HepG2 (cell line): Measurements from ENCODE around the gene ZNF584. TPM values are rescaled to one million over a fixed set of nuclear protein-coding genes. Genes with fewer than 3 reads are reported as not detected.
A peak's percentile ranks its signal among the peaks of the same experiment; 100 is the strongest.

Experiments
- CHD4 ChIP-seq: fragments of 200-600 bp; sonication (generic); IDR thresholded peaks from 2 replicates; pipeline ENCODE4 v1.7.0; 2017; ENCODE audit warnings: mild to moderate bottlenecking, low read length, borderline replicate concordance
- EP300 ChIP-seq, 3 experiments: sonication (generic) in 1 of 3; formaldehyde crosslinking in 1 of 3; IDR thresholded peaks; 2 replicates each; pipeline versions ENCODE4 v1.5.1 to v1.6.1; 2011 to 2020; ENCODE audit warnings: low read depth in 2 of 3, low read length in 2 of 3, borderline replicate concordance in 1 of 3, improper control_type of control experiment in 1 of 3, mild to moderate bottlenecking in 1 of 3, missing genetic modification reagents in 1 of 3, moderate library complexity in 1 of 3
- GATAD2A ChIP-seq: IDR thresholded peaks from 2 replicates; pipeline ENCODE4 v1.6.1; 2016
- HOXD1 ChIP-seq: sonication (generic); formaldehyde crosslinking; IDR thresholded peaks from 2 replicates; pipeline ENCODE4 v1.5.0; 2020; ENCODE audit warnings: missing genetic modification reagents
- MBD4 ChIP-seq: IDR thresholded peaks from 2 replicates; pipeline ENCODE4 v1.6.1; 2012; ENCODE audit warnings: low read length, inconsistent platforms, borderline replicate concordance
- NFKBIZ ChIP-seq: IDR thresholded peaks from 2 replicates; pipeline ENCODE4 v1.6.1; 2018; ENCODE audit warnings: missing genetic modification reagents, missing compliant biosample characterization
- ONECUT2 ChIP-seq: sonication (generic); formaldehyde crosslinking; IDR thresholded peaks from 2 replicates; pipeline ENCODE4 v1.4.0; 2020; ENCODE audit warnings: missing genetic modification reagents
- REST ChIP-seq, 2 experiments: IDR thresholded peaks; 2 replicates each; pipeline ENCODE4 v1.6.1; 2011 to 2012; ENCODE audit warnings: low read length in 2 of 2, borderline replicate concordance in 1 of 2, low read depth in 1 of 2, mild to moderate bottlenecking in 1 of 2, moderate library complexity in 1 of 2
- SMAD9 ChIP-seq: sonication (generic); formaldehyde crosslinking; IDR thresholded peaks from 2 replicates; pipeline ENCODE4 v1.5.1; 2020; ENCODE audit warnings: mild to moderate bottlenecking, missing genetic modification reagents
- TFDP1 ChIP-seq: IDR thresholded peaks from 2 replicates; pipeline ENCODE4 v1.6.1; 2016; ENCODE audit warnings: missing compliant biosample characterization, missing genetic modification reagents, borderline replicate concordance
- THAP8 ChIP-seq: sonication (generic); formaldehyde crosslinking; IDR thresholded peaks from 2 replicates; pipeline ENCODE4 v1.5.1; 2020; ENCODE audit warnings: missing genetic modification reagents, mild to moderate bottlenecking, borderline replicate concordance
- THYN1 ChIP-seq: sonication (generic); formaldehyde crosslinking; IDR thresholded peaks from 2 replicates; pipeline ENCODE4 v1.8.1; 2023; ENCODE audit warnings: low read depth, mild to moderate bottlenecking, moderate library complexity, missing genetic modification reagents, borderline replicate concordance
- ZFP90 ChIP-seq: sonication (generic); formaldehyde crosslinking; IDR thresholded peaks from 2 replicates; pipeline ENCODE4 v1.8.0; 2022; ENCODE audit warnings: missing genetic modification reagents, mild to moderate bottlenecking, inconsistent platforms, borderline replicate concordance
- ZMYM2 ChIP-seq: sonication (generic); formaldehyde crosslinking; IDR thresholded peaks from 2 replicates; pipeline ENCODE4 v1.8.0; 2022; ENCODE audit warnings: mild to moderate bottlenecking, missing genetic modification reagents
- ZNF138 ChIP-seq: sonication (generic); formaldehyde crosslinking; IDR thresholded peaks from 2 replicates; pipeline ENCODE4 v1.5.0; 2020; ENCODE audit warnings: mild to moderate bottlenecking, low read depth, missing genetic modification reagents
- ZNF280B ChIP-seq: sonication (generic); formaldehyde crosslinking; IDR thresholded peaks from 2 replicates; pipeline ENCODE4 v1.5.0; 2020; ENCODE audit warnings: missing genetic modification reagents, mild to moderate bottlenecking, borderline replicate concordance
- ZNF691 ChIP-seq: sonication (generic); formaldehyde crosslinking; IDR thresholded peaks from 2 replicates; pipeline ENCODE4 v1.4.0; 2020; ENCODE audit warnings: missing genetic modification reagents, low read depth, mild to moderate bottlenecking, borderline replicate concordance
- ZNF746 ChIP-seq: sonication (generic); formaldehyde crosslinking; IDR thresholded peaks from 2 replicates; pipeline ENCODE4 v1.8.0; 2022; ENCODE audit warnings: mild to moderate bottlenecking, missing genetic modification reagents
- polyA plus RNA-seq, 8 experiments: library from polyadenylated mRNA; depleted of rRNA in 3 of 8; stranded (reverse) in 7 of 8; unstranded in 1 of 8; fragments of >200 nt; fragmentation: Illumina TruSeq in 4 of 8; extraction: Trizol in 4 of 8; gene quantifications; 2 replicates each; pipeline versions ENCODE4 v1.2.1 to v1.2.3, GENCODE V29; 2011 to 2016; ENCODE audit warnings: low read depth in 4 of 8, missing spikeins in 1 of 8, mixed read lengths in 1 of 8; ENCODE audit not compliant: insufficient read depth in 1 of 8
- total RNA-seq, 5 experiments: library from RNA; depleted of rRNA; stranded (reverse); fragments of >200 nt; fragmentation: Illumina TruSeq; extraction: Trizol; gene quantifications; 2 replicates each; pipeline ENCODE4 v1.2.3, GENCODE V29; 2016; ENCODE audit warnings: low read depth in 1 of 5
- TF ChIP-seq, protein P1 (sequence below): sonication (generic); formaldehyde crosslinking; conservative IDR thresholded peaks from 2 replicates; pipeline ENCODE4 v1.4.0; 2020; ENCODE audit warnings: missing genetic modification reagents

The ZNF584 gene
- total and polyA plus RNA-seq, 2 of the 13 experiments (the other 11 are each of a cell fraction or from before 2014, with no cell fraction given), result 2.4 to 7.0 TPM

DNA sequence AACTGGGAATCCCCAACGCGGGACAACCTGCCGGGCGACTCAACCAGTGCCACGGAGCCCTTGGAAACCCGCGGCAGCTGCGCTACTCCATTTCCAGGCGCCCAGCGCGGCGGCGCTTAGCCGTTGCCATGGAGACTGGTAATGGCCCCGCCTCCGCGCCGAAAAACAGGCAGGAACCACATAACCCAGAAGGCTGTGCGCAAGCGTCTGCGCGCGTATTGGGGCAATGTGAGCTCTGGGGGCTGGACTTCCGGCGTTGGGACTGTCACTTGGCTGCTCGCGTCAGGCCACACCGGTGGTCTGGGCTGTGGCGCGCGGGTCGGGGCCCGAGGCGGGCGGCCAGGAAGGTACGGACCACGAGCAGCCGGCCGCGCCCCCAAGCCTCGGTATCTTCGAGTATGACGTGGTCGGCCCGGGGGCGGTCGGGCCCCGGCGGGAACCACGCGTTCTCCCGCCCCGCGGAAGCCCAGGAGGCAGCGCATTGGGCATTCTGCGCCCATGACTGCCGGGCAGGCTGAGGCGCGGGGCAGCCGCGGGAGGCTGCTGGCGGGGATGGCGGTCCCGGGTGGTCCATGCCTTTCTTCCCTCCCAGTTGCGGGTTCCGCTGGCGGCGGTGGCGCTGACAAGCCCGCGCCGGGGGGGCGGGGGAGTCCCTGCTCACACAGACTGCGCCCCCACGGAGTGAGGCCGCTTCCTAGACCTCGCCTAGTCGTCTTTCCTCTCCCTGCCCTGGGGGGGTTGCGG is 43.1 kb downstream of the ZNF584 start, which contains the start of gene ZNF324B (continued):
- TF ChIP-seq CHD4 (no peak), ZMYM2 (CRISPR knock-in tag) (no peak), ZNF280B (CRISPR knock-in tag) (no peak), EP300 (IDR thresholded peaks at IDR 0.05; ENCODE audit: low read depth in 2 of 2, low read length in 2 of 2) (no peak), EP300 (CRISPR knock-in tag; IDR thresholded peaks at IDR 0.05; ENCODE audit: borderline replicate concordance) (no peak), GATAD2A (no peak), THYN1 (no peak), NFKBIZ (CRISPR knock-in tag) (peak; percentile 26; the same call in 1 of the 2 replicates), HOXD1 (CRISPR knock-in tag) (no peak), REST (IDR thresholded peaks at IDR 0.05; ENCODE audit: borderline replicate concordance in 1 of 2, low read depth in 1 of 2, low read length in 2 of 2) (no peak), ZNF746 (CRISPR knock-in tag) (no peak), ONECUT2 (no peak), SMAD9 (no peak), ZNF691 (no peak), MBD4 (no peak), THAP8 (CRISPR knock-in tag) (0 out of 2 replicates have a peak, but pooled peaks have one; percentile 61), ZNF138 (no peak), ZFP90 (CRISPR knock-in tag) (no peak), TFDP1 (CRISPR knock-in tag) (peak; percentile 25; the same call in 1 of the 2 replicates)
- TF ChIP-seq, protein P1, sequence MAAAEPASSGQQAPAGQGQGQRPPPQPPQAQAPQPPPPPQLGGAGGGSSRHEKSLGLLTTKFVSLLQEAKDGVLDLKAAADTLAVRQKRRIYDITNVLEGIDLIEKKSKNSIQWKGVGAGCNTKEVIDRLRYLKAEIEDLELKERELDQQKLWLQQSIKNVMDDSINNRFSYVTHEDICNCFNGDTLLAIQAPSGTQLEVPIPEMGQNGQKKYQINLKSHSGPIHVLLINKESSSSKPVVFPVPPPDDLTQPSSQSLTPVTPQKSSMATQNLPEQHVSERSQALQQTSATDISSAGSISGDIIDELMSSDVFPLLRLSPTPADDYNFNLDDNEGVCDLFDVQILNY, result no peak
